HepG2 (cell line): Measurements from ENCODE around the gene SRC. TPM values are rescaled to one million over a fixed set of nuclear protein-coding genes. Genes with fewer than 3 reads are reported as not detected.

Source experiments
- ASH2L ChIP-seq: fragments of 300-600, 200-600 bp; sonication (generic); IDR thresholded peaks from 2 replicates; pipeline ENCODE4 v1.7.0; 2017; ENCODE audit warnings: low read depth, mild to moderate bottlenecking, moderate library complexity, mixed read lengths, low read length; ENCODE audit not compliant: insufficient read length
- E2F1 ChIP-seq: sonication (generic); formaldehyde crosslinking; IDR thresholded peaks from 2 replicates; pipeline ENCODE4 v1.5.0; 2020; ENCODE audit warnings: missing genetic modification reagents
- FOXK1 ChIP-seq: sonication (generic); formaldehyde crosslinking; IDR thresholded peaks from 2 replicates; pipeline ENCODE4 v1.4.0; 2020; ENCODE audit warnings: low read depth, missing genetic modification reagents, borderline replicate concordance
- GFI1 ChIP-seq: sonication (generic); formaldehyde crosslinking; IDR thresholded peaks from 2 replicates; pipeline ENCODE4 v1.5.0; 2020; ENCODE audit warnings: missing genetic modification reagents, mild to moderate bottlenecking, borderline replicate concordance
- HBP1 ChIP-seq: IDR thresholded peaks from 2 replicates; pipeline ENCODE4 v1.6.1; 2016; ENCODE audit warnings: low read depth, control low read depth
- HDAC1 ChIP-seq: sonication (generic); formaldehyde crosslinking; IDR thresholded peaks from 2 replicates; pipeline ENCODE4 v1.5.1; 2020; ENCODE audit warnings: mild to moderate bottlenecking, missing genetic modification reagents
- POLR2A ChIP-seq, 2 experiments: IDR thresholded peaks; 2 replicates each; pipeline ENCODE4 v1.6.1; 2011; ENCODE audit warnings: low read depth in 2 of 2, low read length in 2 of 2, mild to moderate bottlenecking in 1 of 2, moderate library complexity in 1 of 2; ENCODE audit not compliant: insufficient read depth in 1 of 2
- RCOR2 ChIP-seq: IDR thresholded peaks from 2 replicates; pipeline ENCODE4 v1.6.1; 2016; ENCODE audit warnings: missing biosample characterization, missing genetic modification reagents
- YEATS2 ChIP-seq: sonication (generic); formaldehyde crosslinking; IDR thresholded peaks from 2 replicates; pipeline ENCODE4 v1.4.0; 2020; ENCODE audit warnings: missing genetic modification reagents, borderline replicate concordance
- ZBTB42 ChIP-seq: sonication (generic); formaldehyde crosslinking; IDR thresholded peaks from 2 replicates; pipeline ENCODE4 v1.5.0; 2020; ENCODE audit warnings: mild to moderate bottlenecking, missing genetic modification reagents
- ZBTB7A ChIP-seq: sonication (generic); formaldehyde crosslinking; IDR thresholded peaks from 2 replicates; pipeline ENCODE4 v1.8.0; 2022; ENCODE audit warnings: mild to moderate bottlenecking, missing genetic modification reagents
- ZFYVE20 ChIP-seq: sonication (generic); formaldehyde crosslinking; IDR thresholded peaks from 2 replicates; pipeline ENCODE4 v1.8.0; 2023; ENCODE audit warnings: low read depth, mild to moderate bottlenecking, moderate library complexity, missing genetic modification reagents, borderline replicate concordance
- ZNF274 ChIP-seq: sonication (generic); formaldehyde crosslinking; IDR thresholded peaks from 2 replicates; pipeline ENCODE4 v1.5.1; 2020; ENCODE audit warnings: mild to moderate bottlenecking, missing genetic modification reagents
- ZNF296 ChIP-seq: sonication (generic); formaldehyde crosslinking; conservative IDR thresholded peaks from 2 replicates; pipeline ENCODE4 v1.5.0; 2020; ENCODE audit warnings: mild to moderate bottlenecking, missing genetic modification reagents
- ZNF317 ChIP-seq: sonication (generic); formaldehyde crosslinking; IDR thresholded peaks from 2 replicates; pipeline ENCODE4 v1.5.0; 2020; ENCODE audit warnings: mild to moderate bottlenecking, missing genetic modification reagents
- ZNF550 ChIP-seq: sonication (generic); formaldehyde crosslinking; IDR thresholded peaks from 2 replicates; pipeline ENCODE4 v1.4.0; 2020; ENCODE audit warnings: mild to moderate bottlenecking, missing genetic modification reagents, borderline replicate concordance
- ZNF691 ChIP-seq: sonication (generic); formaldehyde crosslinking; IDR thresholded peaks from 2 replicates; pipeline ENCODE4 v1.4.0; 2020; ENCODE audit warnings: missing genetic modification reagents, low read depth, mild to moderate bottlenecking, borderline replicate concordance
- ZNF761 ChIP-seq: sonication (generic); formaldehyde crosslinking; conservative IDR thresholded peaks from 2 replicates; pipeline ENCODE4 v1.4.0; 2020; ENCODE audit warnings: mild to moderate bottlenecking, missing genetic modification reagents
- ZUFSP ChIP-seq: sonication (generic); formaldehyde crosslinking; IDR thresholded peaks from 2 replicates; pipeline ENCODE4 v1.9.0; 2021; ENCODE audit warnings: missing genetic modification reagents, mild to moderate bottlenecking, borderline replicate concordance
- ZXDC ChIP-seq: sonication (generic); formaldehyde crosslinking; IDR thresholded peaks from 2 replicates; pipeline ENCODE4 v1.5.0; 2020; ENCODE audit warnings: mild to moderate bottlenecking, missing genetic modification reagents
- polyA plus RNA-seq, 8 experiments: library from polyadenylated mRNA; depleted of rRNA in 3 of 8; stranded (reverse) in 7 of 8; unstranded in 1 of 8; fragments of >200 nt; fragmentation: Illumina TruSeq in 4 of 8; extraction: Trizol in 4 of 8; gene quantifications; 2 replicates each; pipeline versions ENCODE4 v1.2.1 to v1.2.3, GENCODE V29; 2011 to 2016; ENCODE audit warnings: low read depth in 4 of 8, missing spikeins in 1 of 8, mixed read lengths in 1 of 8; ENCODE audit not compliant: insufficient read depth in 1 of 8
- total RNA-seq, 5 experiments: library from RNA; depleted of rRNA; stranded (reverse); fragments of >200 nt; fragmentation: Illumina TruSeq; extraction: Trizol; gene quantifications; 2 replicates each; pipeline ENCODE4 v1.2.3, GENCODE V29; 2016; ENCODE audit warnings: low read depth in 1 of 5

SRC gene
- total and polyA plus RNA-seq, 2 of the 13 experiments (the other 11 are each of a cell fraction or from before 2014, with no cell fraction given), result 54.7 to 192 TPM

- TF ChIP-seq ZFYVE20 (CRISPR knock-in tag), result no peak
- 0 out of 2 replicates have a peak, but pooled peaks have one; percentile 7 for TF ChIP-seq ZNF691 (CRISPR knock-in tag)
- no peak for TF ChIP-seq ZNF296 (CRISPR knock-in tag)
- no peak for TF ChIP-seq POLR2A (IDR thresholded peaks at IDR 0.05; ENCODE audit: insufficient read depth in 1 of 2, low read depth in 2 of 2, low read length in 2 of 2)
- TF ChIP-seq YEATS2 (CRISPR knock-in tag), result 0 out of 2 replicates have a peak, but pooled peaks have one; percentile 14
- no peak for TF ChIP-seq ZNF761 (CRISPR knock-in tag)
- 0 out of 2 replicates have a peak, but pooled peaks have one; percentile 9 for TF ChIP-seq ZNF550
- TF ChIP-seq ZNF274, result no peak
- no peak for TF ChIP-seq ZBTB7A
- TF ChIP-seq FOXK1 (CRISPR knock-in tag), result no peak
- TF ChIP-seq ZBTB42 (CRISPR knock-in tag), result no peak
- peak; percentile 28; the same call in 1 of the 2 replicates for TF ChIP-seq HBP1 (CRISPR knock-in tag)
- 0 out of 2 replicates have a peak, but pooled peaks have one; percentile 31 for TF ChIP-seq HDAC1 (CRISPR knock-in tag)
- no peak for TF ChIP-seq GFI1 (CRISPR knock-in tag)
- TF ChIP-seq ASH2L, result peak; percentile 33
- no peak for TF ChIP-seq ZXDC
- no peak for TF ChIP-seq RCOR2 (CRISPR knock-in tag)
- 0 out of 2 replicates have a peak, but pooled peaks have one; percentile 35 for TF ChIP-seq ZNF317 (CRISPR knock-in tag)
- no peak for TF ChIP-seq E2F1 (CRISPR knock-in tag)
- TF ChIP-seq ZUFSP (CRISPR knock-in tag), result no peak
Observed at GRCh38 chr20:37333130-37333847, 12.7 kb upstream of the SRC start (continued).
